HG03039 (cell line): ENCODE data around the gene MYBBP1A.
"Not testable (repeated sequence)": the region's sequence is repeated elsewhere in the genome, so short reads cannot be mapped to it uniquely, and the experiment has no call there.

Experiments used
- ATAC-seq: cut with Tn5 transposase; IDR thresholded peaks from one replicate; pipeline ENCODE4 v1.9.1; 2021; ENCODE audit warnings: mild to moderate bottlenecking, moderate library complexity; ENCODE audit not compliant: unreplicated experiment

MYBBP1A gene, protein sequence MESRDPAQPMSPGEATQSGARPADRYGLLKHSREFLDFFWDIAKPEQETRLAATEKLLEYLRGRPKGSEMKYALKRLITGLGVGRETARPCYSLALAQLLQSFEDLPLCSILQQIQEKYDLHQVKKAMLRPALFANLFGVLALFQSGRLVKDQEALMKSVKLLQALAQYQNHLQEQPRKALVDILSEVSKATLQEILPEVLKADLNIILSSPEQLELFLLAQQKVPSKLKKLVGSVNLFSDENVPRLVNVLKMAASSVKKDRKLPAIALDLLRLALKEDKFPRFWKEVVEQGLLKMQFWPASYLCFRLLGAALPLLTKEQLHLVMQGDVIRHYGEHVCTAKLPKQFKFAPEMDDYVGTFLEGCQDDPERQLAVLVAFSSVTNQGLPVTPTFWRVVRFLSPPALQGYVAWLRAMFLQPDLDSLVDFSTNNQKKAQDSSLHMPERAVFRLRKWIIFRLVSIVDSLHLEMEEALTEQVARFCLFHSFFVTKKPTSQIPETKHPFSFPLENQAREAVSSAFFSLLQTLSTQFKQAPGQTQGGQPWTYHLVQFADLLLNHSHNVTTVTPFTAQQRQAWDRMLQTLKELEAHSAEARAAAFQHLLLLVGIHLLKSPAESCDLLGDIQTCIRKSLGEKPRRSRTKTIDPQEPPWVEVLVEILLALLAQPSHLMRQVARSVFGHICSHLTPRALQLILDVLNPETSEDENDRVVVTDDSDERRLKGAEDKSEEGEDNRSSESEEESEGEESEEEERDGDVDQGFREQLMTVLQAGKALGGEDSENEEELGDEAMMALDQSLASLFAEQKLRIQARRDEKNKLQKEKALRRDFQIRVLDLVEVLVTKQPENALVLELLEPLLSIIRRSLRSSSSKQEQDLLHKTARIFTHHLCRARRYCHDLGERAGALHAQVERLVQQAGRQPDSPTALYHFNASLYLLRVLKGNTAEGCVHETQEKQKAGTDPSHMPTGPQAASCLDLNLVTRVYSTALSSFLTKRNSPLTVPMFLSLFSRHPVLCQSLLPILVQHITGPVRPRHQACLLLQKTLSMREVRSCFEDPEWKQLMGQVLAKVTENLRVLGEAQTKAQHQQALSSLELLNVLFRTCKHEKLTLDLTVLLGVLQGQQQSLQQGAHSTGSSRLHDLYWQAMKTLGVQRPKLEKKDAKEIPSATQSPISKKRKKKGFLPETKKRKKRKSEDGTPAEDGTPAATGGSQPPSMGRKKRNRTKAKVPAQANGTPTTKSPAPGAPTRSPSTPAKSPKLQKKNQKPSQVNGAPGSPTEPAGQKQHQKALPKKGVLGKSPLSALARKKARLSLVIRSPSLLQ (N-terminal part only)

DNA sequence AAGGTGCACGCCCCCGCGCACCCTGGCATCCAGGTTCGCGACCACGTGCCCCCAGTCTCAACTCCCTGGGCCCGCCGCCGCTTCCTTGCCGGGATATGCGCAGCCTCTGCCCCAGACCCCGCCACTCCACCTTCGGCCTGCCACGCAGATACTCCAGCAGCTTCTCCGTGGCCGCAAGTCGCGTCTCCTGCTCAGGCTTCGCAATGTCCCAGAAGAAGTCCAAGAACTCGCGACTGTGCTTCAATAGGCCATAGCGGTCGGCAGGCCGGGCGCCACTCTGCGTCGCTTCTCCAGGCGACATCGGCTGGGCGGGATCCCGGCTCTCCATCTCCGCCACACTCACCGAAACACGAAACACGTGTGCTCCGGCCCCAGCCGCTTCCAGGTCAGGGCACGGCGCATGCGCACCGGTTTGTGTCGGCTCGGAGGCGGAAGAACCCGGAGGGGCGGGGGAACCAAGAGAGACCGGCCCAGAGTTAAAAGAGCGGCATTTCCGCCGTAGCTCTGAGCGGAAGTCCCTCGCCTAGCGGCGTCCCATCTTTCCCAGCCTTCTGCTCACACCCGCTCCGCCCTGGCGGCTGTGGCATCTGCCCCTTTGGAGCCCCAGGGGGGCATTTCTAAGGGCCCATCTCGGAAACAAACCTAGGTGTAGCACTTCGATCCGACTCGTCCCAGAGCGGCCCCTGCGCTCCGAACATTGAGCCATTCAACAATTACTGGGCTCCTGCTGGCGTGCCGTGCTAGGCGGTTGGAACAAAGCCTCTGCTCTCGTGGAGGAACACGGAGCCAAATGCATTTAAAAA is at the start of gene MYBBP1A:
TSS of gene MYBBP1A (minus strand) at position 388 of the 803 bp plus-strand sequence. CDS start at position 328, 60 bp downstream.
- ATAC-seq, result peak; percentile 76

DNA sequence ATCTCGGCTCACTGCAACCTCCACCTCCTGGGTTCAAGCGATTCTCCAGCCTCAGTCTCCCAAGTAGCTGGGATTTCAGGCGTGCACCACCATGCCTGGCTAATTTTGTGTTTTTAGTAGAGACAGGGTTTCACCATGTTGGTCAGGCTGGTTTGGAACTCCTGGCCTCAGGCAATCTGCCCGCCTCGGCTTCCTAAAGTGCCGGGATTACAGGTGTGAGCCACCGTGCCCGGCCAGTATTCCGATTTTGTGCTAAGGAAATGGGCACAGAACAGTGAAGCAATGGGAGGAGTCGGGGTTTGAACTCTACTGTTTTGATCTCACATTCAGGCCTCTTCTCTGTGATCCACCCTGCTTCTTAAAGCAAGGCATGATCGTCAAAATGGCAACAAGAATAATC is 49.6 kb upstream of the MYBBP1A start:
- not testable (repeated sequence) for ATAC-seq

DNA sequence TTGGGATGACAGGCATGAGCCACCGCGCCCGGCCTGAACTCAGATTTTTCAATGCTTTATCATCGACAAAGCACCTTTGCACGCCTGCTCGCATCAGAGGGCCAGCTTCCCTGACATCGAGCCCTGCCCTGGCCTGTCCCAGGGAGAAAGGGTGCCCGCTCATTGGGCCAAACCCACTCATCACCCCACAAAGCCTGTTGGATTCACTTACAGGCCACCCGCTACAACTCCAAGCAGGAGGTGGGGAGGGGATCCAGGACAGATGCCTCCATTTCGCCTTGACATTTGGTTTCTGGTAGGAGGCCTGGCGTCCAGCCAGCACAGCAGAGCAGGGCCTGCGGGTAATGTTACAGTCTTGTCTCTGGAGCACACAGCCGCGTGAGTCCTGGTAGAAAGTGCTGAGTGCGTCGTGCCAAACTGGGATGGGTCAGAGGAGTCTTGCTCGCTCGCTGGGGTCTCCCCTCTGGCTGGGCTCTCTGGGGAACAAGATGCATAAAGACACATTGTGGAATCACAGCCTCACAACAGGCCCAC is 49.0 kb upstream of the MYBBP1A start:
- no peak for ATAC-seq

DNA sequence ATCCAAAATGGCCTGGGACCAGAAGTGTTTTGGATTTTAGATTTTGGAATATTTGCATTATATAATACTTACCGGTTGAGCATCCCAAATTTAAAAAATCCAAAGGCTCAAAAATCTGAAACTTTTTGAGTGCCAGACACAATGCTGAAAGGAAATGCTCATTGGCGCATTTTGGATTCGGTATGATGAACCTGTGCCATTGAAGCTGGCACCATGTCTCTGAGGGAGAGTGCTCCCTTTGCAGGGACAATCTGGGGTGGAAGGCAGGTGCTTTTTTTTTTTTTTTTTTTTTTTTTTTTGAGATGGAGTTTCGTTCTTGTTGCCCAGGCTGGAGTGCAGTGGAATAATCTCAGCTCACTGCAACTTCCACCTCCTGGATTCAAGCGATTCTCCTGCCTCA is 46.9 kb upstream of the MYBBP1A start:
- ATAC-seq, result no peak

DNA sequence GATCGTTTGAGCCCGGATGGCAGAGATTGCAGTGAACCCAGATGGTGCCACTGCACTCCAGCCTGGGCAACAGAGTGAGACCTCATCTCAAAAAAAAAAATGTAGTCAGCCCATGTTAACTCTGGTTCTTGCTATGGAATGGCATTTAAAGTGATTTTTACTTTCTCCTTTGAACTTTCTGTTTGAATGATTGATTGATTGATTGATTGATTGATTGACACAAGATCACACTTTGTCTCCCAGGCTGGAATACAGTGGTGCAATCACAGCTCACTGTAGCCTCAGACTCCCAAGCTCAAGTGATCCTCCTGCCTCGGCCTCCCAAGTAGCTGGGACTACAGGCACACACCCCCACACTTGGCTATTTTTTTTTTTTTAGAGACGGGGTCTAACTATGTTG is 46.1 kb upstream of the MYBBP1A start:
- ATAC-seq, result no peak

DNA sequence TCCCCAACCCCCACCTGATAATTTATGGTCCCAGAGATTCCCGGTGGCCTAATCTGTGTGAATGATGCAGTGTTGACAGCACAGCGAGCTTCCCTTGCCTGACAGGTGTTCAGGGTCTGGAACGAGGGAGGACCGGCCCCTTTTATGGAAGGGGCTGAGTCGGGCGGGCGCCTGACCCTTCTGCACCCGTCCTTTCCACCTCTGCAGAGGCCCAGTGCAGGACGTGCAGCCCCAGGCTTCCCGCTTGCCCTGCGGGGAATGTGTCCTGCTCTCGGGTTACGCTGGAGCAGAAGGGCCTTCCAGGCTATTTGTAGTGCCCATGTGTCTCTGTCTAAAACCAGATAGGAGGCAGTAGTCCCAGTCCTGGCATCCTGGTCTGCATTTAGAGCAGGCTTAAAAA is 45.4 kb upstream of the MYBBP1A start:
- ATAC-seq, result no peak

DNA sequence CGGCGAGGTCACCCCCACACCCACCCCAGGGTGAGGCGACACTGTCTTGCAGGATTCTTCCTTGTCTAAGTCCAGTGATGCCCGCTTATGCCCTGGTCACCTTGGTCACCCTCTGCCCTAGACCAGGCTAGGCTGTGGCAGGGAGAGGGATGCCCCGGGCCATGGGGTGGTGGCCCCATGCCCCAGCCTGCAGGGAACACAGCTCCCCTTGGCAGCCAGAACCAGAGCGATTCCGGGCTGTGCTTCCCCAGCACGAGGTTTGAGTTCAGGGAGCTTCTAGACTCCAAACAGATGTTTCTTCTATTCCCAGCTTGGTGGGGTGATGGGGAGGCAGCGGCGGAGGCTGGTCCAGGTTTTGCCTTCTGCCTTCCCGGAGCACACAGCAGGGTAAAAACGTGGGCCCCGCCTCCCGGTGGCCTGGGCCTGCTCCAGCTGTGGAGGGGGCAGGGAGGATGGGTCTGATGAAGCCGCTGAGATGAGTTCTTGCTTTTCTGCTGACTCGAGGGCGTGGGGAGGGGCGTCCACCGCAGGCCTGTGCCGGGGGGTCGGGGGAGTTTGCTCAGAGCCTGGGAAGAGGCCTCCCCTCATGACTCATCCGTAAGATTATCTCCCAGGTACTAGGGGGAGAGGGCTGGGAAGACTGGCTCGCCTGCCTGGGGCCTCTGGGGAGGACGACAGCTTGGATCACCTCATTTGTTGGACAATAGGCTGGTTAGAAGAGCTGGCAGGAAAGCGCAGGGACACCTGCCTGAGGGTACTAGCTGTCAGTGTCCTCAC is 44.5 kb upstream of the MYBBP1A start:
- no peak for ATAC-seq

DNA sequence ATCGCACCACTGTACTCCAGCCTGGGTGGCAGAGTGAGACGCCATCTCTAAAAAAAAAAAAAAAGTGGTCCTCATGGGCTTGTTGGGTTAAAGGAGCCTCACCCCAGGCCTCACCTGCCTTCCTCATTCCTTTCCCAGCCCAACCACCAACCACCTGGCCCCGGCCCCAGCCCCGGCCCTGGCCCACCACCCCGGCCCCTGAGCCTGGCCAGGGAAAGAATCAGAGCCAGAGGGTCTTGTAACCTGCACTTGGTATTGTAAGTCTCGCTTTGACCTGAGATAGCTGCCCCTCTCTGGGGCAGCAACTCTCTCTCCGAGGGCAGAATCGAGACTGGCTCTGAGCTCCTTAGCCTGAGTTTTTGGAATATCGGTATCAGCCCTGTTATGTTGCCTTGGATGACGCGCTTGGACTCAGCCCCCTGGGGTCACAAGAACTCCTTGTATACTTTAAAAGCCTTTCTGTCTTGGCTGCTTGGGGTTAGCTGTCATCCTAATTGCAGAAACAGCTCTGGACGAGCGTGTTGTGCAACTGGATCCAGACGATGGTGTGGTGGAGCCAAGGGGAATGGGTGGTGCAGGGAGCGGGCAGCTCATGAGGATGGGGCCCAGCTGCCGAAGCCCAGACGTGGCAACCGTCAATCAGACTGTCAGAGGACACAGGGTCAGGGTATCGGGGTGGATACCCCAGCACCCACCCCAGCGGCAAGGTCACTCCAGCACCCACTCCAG is 43.8 kb upstream of the MYBBP1A start:
- no peak for ATAC-seq

DNA sequence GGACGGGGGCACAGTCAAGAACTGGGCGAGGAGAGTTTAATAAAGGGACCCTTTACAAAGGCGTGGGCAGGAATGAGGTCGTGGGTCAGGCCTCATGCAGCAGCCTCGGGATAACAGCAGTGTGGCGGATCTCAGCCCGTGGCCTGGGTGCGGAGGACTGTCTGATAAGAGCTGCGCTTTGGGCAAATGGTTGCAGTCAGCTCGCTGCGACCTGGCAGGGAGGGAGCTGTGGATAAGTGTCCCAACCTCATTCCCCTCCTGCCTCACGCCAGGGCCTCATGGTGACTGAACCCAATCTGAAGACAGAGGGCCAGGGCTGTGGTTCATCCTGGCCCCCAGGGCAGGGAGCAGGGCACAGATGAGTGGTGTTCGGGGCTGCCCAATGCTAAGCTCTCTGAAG is 42.8 kb upstream of the MYBBP1A start:
- ATAC-seq, result no peak

DNA sequence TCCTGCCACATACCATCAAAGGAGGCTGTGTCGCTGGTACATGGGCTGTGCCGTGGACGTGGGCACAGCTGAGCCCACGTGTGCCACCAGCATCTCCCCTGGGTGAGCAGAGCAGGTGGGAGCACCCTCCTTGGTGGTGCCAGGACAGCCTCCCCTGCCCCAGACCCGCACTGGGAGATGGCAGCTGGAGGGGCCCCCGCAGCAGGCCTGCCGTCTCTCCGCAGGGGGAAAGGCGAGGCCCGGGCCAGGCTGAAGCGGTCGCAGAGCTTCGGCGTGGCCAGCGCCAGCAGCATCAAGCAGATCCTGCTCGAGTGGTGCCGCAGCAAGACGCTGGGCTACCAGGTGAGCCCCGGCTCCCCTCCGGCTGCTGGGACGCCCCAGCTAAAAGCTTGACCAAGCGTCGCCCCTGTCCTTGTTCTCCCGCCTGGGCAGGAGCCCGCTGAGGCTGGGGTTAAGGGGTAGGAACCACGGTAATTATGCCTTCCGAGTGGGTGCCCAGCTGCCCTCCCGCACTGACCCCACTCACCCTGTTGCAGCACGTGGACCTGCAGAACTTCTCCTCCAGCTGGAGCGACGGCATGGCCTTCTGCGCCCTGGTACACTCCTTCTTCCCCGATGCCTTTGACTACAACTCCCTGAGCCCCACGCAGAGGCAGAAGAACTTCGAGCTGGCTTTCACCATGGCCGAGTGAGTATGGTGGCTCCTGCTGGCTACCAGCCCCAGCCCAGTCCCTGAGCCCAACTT is 41.6 kb upstream of the MYBBP1A start:
- ATAC-seq, result no peak

DNA sequence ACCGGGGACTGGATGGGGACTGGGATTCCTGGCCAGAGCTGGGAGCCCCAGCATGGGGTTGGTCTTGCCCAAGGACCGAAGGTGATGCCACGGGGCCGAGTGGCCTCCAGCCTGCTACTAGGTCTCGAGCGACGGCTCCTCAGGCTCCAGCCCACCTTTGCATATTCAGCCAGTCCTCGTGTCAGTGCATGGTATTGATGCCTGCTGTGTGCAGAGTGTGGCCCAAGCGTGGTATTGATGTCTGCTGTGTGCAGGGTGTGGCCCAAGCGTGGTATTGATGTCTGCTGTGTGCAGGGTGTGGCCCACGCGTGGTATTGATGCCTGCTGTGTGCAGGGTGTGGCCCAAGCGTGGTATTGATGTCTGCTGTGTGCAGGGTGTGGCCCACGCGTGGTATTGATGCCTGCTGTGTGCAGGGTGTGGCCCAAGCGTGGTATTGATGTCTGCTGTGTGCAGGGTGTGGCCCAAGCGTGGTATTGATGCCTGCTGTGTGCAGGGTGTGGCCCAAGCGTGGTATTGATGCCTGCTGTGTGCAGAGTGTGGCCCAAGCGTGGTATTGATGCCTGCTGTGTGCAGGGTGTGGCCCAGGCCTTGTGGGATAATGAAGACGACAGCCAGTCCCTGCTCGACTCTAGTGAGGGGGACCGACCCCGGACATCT is 40.6 kb upstream of the MYBBP1A start:
- ATAC-seq, result not testable (repeated sequence)

DNA sequence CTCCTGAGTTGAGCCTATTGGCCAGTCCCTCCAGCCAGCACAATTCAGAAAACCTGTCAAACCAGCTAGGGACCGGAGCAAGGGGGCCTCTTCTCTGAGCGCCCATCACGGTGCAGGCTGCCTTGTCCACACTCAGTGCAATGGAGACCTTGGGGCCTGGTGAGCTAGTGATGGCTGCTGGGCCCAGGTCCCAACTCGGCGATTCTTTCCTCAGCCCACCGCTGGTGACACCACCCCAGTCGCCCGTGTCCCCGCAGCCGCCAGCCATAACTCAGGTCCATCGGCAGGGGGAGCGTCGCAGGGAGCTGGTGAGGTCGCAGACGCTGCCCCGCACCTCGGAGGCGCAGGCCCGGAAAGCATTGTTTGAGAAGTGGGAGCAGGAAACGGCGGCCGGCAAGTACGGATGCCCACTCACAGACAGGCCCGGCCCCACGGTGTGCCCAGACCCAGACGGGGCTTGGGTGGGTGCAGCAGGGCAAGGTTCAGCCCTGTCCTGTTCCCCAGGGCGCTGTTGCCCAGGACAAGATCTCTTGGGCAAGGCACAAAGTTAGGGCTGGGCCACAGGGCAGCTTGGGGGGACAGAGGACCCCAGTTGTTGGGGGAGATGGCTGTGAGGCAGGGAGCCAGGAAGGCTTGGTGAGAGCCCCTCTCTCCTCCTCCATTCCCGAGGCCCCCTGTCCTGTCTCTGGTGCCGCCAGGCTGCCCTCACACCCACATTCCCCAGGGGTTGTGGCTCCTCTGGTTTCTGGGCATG is 39.9 kb upstream of the MYBBP1A start:
- no peak for ATAC-seq

DNA sequence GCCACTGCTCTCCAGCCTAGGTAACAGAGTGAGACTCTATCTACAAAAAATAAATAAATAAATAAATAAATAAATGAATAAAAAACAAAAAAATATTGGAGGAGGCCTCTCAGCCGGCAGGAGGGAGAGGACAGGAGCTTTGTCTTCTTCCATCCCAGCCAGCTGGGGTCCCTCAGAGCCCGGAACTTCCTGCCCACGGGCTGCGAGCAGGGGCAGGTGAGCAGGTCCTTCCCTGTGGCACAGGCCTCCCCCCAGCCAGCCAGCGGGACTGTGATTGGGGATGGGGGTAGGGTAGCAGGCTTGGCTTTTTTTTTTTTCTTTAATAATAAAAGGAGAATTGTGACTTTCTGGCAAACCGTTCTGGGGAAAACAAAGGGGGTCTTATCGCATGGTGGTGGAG is 39.2 kb upstream of the MYBBP1A start:
- ATAC-seq, result no peak

DNA sequence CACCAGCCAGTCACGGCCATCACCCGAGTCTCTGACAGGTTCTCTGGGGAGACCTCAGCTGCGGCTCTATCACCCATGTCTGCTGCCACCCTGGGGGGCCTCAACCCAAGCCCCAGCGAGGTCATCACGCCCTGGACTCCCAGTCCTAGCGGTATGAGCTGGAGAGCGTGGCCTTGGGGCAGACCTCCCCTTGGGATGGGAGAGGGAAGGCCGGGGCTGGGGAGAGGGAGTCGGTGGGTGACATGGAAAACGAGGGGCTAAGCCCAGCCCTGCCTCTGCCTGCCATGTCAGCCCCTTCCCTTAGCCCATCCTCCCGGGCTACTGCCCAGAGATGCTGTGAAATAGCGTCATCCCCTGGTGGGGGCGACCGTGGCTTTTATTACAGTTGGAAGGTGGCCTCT is 37.8 kb upstream of the MYBBP1A start:
- ATAC-seq, result no peak

DNA sequence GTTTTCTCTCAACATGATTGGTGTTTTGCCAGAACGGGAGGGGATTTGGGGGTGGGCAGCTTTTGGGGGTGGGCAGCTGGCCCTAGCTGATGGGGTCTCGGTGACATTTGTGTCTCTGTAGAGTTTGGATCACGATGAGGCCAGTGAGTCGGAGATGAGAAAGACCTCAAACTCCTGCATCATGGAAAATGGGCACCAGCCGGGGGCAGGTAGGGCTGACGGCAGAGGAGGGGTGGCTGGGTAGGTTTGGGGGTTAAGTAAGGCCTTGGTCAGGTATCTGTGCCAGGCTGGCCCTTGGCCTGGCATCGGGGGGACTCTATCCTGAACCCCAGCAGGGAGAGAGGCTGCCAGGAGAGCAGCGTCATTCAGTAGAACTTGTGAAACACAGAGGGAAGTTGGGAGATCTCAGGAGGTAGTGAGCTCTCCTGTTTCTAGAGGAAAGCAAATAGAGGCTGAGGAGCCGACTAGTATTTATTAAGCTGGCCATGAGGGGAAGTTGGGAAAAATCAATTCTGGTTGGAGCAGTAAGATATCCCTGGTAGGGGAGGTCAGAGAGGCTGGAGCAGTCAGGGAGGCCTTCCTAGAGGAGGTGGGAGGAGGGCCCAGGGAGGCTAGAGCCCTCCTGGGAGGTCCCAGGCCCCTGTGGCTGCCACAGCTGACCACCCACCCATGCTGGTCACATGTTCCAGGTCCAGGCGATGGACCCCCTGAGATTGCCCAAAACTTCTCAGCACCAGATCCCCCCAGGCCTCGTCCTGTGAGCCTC is 37.2 kb upstream of the MYBBP1A start:
- no peak for ATAC-seq

DNA sequence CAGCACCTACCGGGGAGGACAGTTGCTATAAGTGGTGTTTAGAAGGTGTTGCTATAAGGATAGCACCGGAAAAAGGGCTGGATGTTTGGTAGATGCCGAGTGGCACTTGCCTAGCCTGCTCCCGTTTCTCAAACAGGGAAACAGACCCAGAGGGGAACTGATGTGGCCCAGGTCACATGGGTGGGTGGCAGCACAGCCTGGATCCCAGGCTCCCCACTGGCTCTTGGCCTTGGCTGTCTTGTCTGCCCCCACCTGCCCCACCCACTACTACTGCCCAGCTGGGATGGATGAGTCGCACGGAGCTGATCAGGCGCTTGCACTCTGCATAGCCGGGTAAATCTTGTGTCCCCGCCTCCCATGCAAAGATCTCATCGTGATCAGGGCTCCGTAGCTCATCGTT is 36.3 kb upstream of the MYBBP1A start:
- ATAC-seq, result no peak
